Heart right ventricle (tissue), 16 donors: ENCODE measurements around the gene ELL3. TPM values are rescaled to one million over a fixed set of nuclear protein-coding genes. Genes with fewer than 3 reads are reported as not detected.
"Not testable (repeated sequence)": the region's sequence is repeated elsewhere in the genome, so short reads cannot be mapped to it uniquely, and the experiment has no call there.

Experiments
- ATAC-seq, 8 donors: fragments of 200-7000 bp; cut with Tn5 transposase; one replicate each; pipeline ENCODE4 v1.9.1; 2020; ENCODE audit warnings: mild to moderate bottlenecking in 8 of 8, moderate library complexity in 8 of 8, moderate number of reproducible peaks in 1 of 8
- DNase-seq, 2 donors: peaks; one replicate each; pipeline ENCODE4 v3.0.0-alpha.2; 2020
- H3K27ac ChIP-seq, 10 donors: fragments of 200-600 bp; sonication (generic) in 2 of 10; one replicate each; pipeline versions ENCODE4 v1.5.0 to v1.8.0; 2020 to 2022; ENCODE audit warnings: mild to moderate bottlenecking in 3 of 10
- H3K27me3 ChIP-seq, 7 donors: fragments of 200-600 bp; one replicate each; pipeline ENCODE4 v1.8.0; 2021 to 2022; ENCODE audit warnings: mild to moderate bottlenecking in 2 of 7
- H3K36me3 ChIP-seq, 9 donors: fragments of 200-600 bp; sonication (generic) in 1 of 9; one replicate each; pipeline versions ENCODE4 v1.5.0 to v1.8.0; 2020 to 2022; ENCODE audit warnings: mild to moderate bottlenecking in 2 of 9
- H3K4me1 ChIP-seq, 9 donors: fragments of 200-600 bp; sonication (generic) in 1 of 9; one replicate each; pipeline versions ENCODE4 v1.5.0 to v1.8.0; 2020 to 2022; ENCODE audit warnings: mild to moderate bottlenecking in 4 of 9
- H3K4me3 ChIP-seq, 10 donors: fragments of 200-600 bp; sonication (generic) in 2 of 10; one replicate each; pipeline versions ENCODE4 v1.5.0 to v1.8.0; 2020 to 2022; ENCODE audit warnings: mild to moderate bottlenecking in 7 of 10, moderate library complexity in 2 of 10
- H3K9me3 ChIP-seq, 11 donors: fragments of 200-600 bp in 10 of 11; sonication (generic) in 2 of 11; one replicate each; pipeline versions ENCODE4 v1.5.0 to v1.8.0; 2013 to 2022; ENCODE audit warnings: mild to moderate bottlenecking in 2 of 11, control low read depth in 1 of 11, moderate library complexity in 1 of 11
- WGBS, 2 donors: extraction: QIAGEN DNeasy Blood & Tissue Kit; methylation state at CpG; one replicate each; pipeline ENCODE4 v1.1.7; 2013; ENCODE audit warnings: inconsistent platforms in 1 of 2; 5-methylcytosine and 5-hydroxymethylcytosine counted together
- intact Hi-C, 10 donors: fragments of 100-400 bp; cut with DNase I; formaldehyde crosslinking; loops; one replicate each; pipeline versions ENCODE4 v1.11.1 to v1.14.2; 2022
- polyA plus RNA-seq, 2 donors: library from polyadenylated mRNA; stranded (reverse); fragments of 200-250 nt; gene quantifications; one replicate each; pipeline ENCODE4 v1.2.3, GENCODE V29; 2013
- total RNA-seq, 10 donors: library from RNA; stranded (reverse); fragmentation: NEBNext Ultra II Directional in 3 of 10; extraction: Animal tissue kit (Norgen Biotek cat#: 25700) in 3 of 10; gene quantifications; one replicate each; pipeline versions ENCODE4 v1.2.1 to v1.2.4, GENCODE V29; 2021 to 2023
- TF ChIP-seq, protein P1 (sequence below), 9 donors: fragments of 200-600 bp; sonication (generic) in 2 of 9; IDR thresholded peaks; one replicate each; pipeline versions ENCODE4 v1.5.0 to v1.8.0; 2021 to 2022; ENCODE audit warnings: antibody characterized with exemption in 9 of 9, mild to moderate bottlenecking in 5 of 9, moderate library complexity in 1 of 9
- donor health status: Arrhythmogenic right ventricular cardiomyopathy.
- donor health status: ischemic (EF 13 %, LVEDD 7.1; RV severe dilation, severe dysfunction).
- donor health status: healthy with polysubstance abuse.
- donor health status: DM: no; HTN: yes; CAD: no.
- donor health status: DM: no; HTN: no; CAD: no.
- donor health status: ischemic (EF 25% LVEDD 6.9; RV normal size, moderate dysfunction).
- donor health status: ischemic (EF 25% LVEDD 5.7; RV mildly dilated, moderate dysfunction).
- donor health status: healthy.
- donor health status: DM: yes; HTN: yes; CAD: no.
- donor health status: Ischemic cardiomyopathy.
- donor health status: ischemic (EF 35%, LVEDD 5.7; RV mildly dilated, moderate dysfunction).
- donor health status: nonischemic (EF 11% LVEDD 7.7; RV severe dilation, severe dysfunction).
- donor health status: DM: yes; HTN: yes; CAD: no.
- donor health status: PGD.
- donor health status: ischemic (EF 29% LVEDD 5.4; RV normal size, mild dysfunction).
- donor health status: nonischemic (EF 23%, LVEDD 6.1; RV moderate dilation, normal function).

ELL3 gene
- total and polyA plus RNA-seq, 12 donors = 0.25 to 1.6 (median 0.85) TPM

DNA sequence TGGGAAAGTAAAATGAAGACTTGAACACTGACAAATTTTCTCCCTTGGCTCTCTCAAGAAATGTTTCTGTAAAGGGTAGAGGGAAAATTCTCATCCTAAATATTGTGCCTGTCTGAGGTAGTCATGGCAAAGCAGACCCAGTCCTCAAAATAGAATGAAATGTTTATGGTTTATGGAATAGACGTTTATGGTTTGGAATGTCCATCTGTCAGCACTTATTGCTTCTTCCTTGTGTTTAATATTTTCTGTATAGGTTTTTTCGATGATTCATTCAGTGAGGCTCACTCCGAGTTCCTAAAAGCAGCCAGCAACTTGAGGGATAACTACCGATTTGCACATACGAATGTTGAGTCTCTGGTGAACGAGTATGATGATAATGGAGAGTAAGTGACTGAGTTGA, 13.9 kb downstream of the ELL3 start:
- DNase-seq (no peak), ATAC-seq (no peak)
- TF ChIP-seq, protein P1, sequence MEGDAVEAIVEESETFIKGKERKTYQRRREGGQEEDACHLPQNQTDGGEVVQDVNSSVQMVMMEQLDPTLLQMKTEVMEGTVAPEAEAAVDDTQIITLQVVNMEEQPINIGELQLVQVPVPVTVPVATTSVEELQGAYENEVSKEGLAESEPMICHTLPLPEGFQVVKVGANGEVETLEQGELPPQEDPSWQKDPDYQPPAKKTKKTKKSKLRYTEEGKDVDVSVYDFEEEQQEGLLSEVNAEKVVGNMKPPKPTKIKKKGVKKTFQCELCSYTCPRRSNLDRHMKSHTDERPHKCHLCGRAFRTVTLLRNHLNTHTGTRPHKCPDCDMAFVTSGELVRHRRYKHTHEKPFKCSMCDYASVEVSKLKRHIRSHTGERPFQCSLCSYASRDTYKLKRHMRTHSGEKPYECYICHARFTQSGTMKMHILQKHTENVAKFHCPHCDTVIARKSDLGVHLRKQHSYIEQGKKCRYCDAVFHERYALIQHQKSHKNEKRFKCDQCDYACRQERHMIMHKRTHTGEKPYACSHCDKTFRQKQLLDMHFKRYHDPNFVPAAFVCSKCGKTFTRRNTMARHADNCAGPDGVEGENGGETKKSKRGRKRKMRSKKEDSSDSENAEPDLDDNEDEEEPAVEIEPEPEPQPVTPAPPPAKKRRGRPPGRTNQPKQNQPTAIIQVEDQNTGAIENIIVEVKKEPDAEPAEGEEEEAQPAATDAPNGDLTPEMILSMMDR (IDR thresholded peaks at IDR 0.05) = no peak
- intact Hi-C loops = no loop called here
- H3K4me1 ChIP-seq = peaks cover 0 to 11% (median 0%) of the 10 kb centered on the region in 9 donors
- H3K27ac ChIP-seq = no peak overlapping the region
- no peaks in the 10 kb centered on the region for H3K9me3 ChIP-seq
- WGBS, 2 donors = 78 to 80% methylated on average over 6 of the region's 6 CpGs
- H3K36me3 ChIP-seq = peaks cover 0 to 100% (median 78%) of the 10 kb centered on the region in 9 donors
- H3K4me3 ChIP-seq = no peak overlapping the region
- no peaks in the 10 kb centered on the region for H3K27me3 ChIP-seq

DNA sequence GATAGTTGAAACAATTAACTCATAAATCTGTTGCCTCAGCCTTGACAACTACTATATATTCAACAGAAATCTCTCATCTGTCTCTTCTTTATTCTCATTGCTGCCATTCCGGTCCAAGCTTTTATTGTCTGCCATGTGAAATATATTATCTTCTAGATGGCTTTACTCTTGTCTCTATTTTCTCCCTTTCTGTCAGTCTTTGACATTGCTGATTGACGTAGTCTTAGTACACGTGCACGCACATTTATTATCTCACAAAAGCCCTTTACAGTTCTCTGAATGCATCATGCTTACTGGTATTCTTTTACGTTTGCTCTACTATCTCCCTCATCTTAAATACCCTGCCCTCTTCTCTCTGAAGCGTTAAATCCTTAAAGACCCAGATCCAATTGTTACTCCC, 24.9 kb downstream of the ELL3 start:
- Histone ChIP-seq H3K27me3 (no peaks in the 10 kb centered on the region), H3K36me3 (peaks cover 0 to 66% (median 4%) of the 10 kb centered on the region in 9 donors), H3K27ac (no peak overlapping the region), H3K4me3 (no peak overlapping the region), H3K4me1 (peaks cover 17 to 66% (median 53%) of the 10 kb centered on the region in 9 donors), H3K9me3 (no peaks in the 10 kb centered on the region)
- DNase-seq (no peak), ATAC-seq (no peak)
- intact Hi-C loops = loop anchor here in 1 of 10 donors (5.0 kb wide), 1 partner anchor 60 kb away; no protein-coding TSS in a partner anchor
- WGBS, 2 donors = 62 to 75% methylated on average over 6 of the region's 6 CpGs
- TF ChIP-seq, protein P1 (IDR thresholded peaks at IDR 0.05) = no peak

DNA sequence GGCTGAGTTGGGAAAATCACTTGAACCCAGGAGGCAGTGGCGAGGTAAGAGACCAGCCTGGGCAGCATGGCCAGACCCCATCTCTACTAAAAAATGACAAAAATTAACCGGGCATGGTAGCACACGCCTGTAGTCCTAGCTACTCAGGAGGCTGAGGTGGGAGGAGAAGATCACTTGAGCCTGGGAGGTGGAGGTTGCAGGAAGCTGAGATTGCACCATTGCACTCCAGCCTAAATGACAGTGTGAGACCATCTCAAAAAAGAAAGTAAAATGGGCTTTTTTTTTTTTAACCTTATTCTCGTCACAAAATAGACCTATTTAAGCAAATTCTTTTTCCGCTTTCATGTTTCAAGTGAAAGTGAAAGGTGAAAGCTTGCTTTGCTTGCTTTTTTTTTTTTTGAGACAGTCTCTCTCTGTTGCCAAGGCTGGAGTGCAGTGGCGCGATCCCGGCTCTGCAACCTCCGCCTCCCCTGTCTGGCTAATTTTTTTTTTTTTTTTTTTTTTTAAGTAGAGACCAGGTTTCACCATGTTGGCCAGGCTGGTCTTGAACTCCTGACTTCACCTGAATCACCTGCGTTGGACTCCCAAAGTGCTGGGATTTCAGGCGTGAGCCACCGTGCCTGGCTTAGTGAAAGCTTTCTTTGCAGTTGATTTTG, 26.9 kb downstream of the ELL3 start:
- DNase-seq (no peak), ATAC-seq (no peak)
- 69 to 81% methylated on average over 12 of the region's 12 CpGs for WGBS, 2 donors
- H3K27me3 ChIP-seq = no peaks in the 10 kb centered on the region
- H3K36me3 ChIP-seq = peaks cover 0 to 46% (median 0%) of the 10 kb centered on the region in 9 donors
- peak overlapping the region in 5 of 10 donors; percentile 3 to 61 (median 19) for H3K27ac ChIP-seq
- intact Hi-C loops = loop anchor here in 1 of 10 donors (5.0 kb wide), 1 partner anchor 62 kb away; no protein-coding TSS in a partner anchor
- peaks cover 17 to 71% (median 57%) of the 10 kb centered on the region in 9 donors for H3K4me1 ChIP-seq
- peak overlapping the region in 5 of 10 donors; percentile 13 to 36 (median 23) for H3K4me3 ChIP-seq
- TF ChIP-seq, protein P1 (IDR thresholded peaks at IDR 0.05) = no peak
- no peaks in the 10 kb centered on the region for H3K9me3 ChIP-seq

DNA sequence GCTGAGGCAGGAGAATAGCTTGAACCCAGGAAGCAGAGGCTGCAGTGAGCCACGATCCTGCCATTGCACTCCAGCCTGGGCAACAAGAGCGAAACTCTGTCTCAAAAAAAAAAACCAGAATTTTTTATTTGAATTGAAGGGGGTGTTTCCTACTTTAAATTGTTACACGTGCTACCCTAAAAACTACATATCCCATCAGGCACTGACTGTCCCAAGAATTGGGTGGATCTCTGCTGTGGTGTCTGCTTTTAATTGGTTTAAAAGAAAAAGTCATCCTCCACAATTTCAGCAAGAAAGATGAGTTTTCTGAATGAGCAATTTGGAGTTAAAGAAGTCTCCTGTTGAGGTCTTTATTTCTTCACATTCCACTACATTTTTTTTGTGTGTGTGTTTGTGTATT, 28.4 kb downstream of the ELL3 start:
- Histone ChIP-seq H3K36me3 (peaks cover 0 to 31% (median 0%) of the 10 kb centered on the region in 9 donors), H3K9me3 (no peaks in the 10 kb centered on the region), H3K4me1 (peaks cover 17 to 64% (median 57%) of the 10 kb centered on the region in 9 donors), H3K27ac (peak overlapping the region in 1 of 10 donors; percentile 61), H3K27me3 (no peaks in the 10 kb centered on the region), H3K4me3 (peak overlapping the region in 5 of 10 donors; percentile 16 to 97 (median 91))
- ATAC-seq (no peak), DNase-seq (no peak)
- 67 to 70% methylated on average over 3 of the region's 3 CpGs for WGBS, 2 donors
- TF ChIP-seq, protein P1 (IDR thresholded peaks at IDR 0.05) = no peak
- intact Hi-C loops = no loop called here

DNA sequence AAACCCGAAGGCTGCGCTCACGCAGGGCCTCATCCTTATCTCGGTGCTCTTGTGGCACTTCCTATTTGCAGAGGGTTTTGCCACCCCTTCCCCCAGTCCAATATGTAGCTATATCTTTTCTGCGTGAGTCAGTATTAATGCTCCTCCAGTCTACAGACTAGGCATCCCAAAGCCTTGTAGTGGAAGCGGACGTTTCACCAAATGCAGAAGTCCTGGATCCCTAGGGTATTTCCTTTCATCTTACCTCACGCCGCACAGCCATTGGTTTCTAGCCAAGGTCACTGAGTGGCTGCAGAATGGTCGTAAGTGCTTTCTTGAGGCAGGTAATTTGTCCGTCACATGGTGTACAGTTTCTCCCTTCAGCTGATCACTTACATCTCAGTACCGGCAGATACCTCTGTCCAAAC, 29.9 kb downstream of the ELL3 start:
- ATAC-seq (peak in 4 of 8 donors; percentile 4 to 30 (median 16)), DNase-seq (peak in 1 of 2 donors; percentile 6)
- H3K27me3 ChIP-seq, H3K9me3 ChIP-seq, intact Hi-C loops: not testable (repeated sequence)
- H3K36me3 ChIP-seq = peaks cover 0 to 17% (median 0%) of the 10 kb centered on the region in 9 donors
- H3K4me1 ChIP-seq = peaks cover 17 to 54% (median 48%) of the 10 kb centered on the region in 9 donors
- H3K27ac ChIP-seq = peak overlapping the region; percentile 68 to 98 (median 93)
- H3K4me3 ChIP-seq = peak overlapping the region; percentile 45 to 97 (median 90)
- WGBS, 2 donors = 0 to 1% methylated on average over 12 of the region's 12 CpGs
